Measurements from ENCODE around the gene ZNF74.

Gene ZNF74

GRCh38 chr22:20446383-20446970, 52.5 kb downstream of the ZNF74 start:
- no peaks in the 10 kb centered on the region for H3K4me1 ChIP-seq (ENCODE audit: control insufficient read depth, insufficient read depth, low read length)
- peaks cover 12 to 62% of the 10 kb centered on the region in 2 experiments; a peak in 2 of 3 replicates for H3K36me3 ChIP-seq (ENCODE audit: control insufficient read depth in 2 of 2, insufficient read depth in 1 of 2, low read length in 2 of 2)
- ChIA-PET POLR2A (no interaction called here), CTCF (interaction anchor here (0.6 to 3.8 kb wide), 2 partner anchors 10 to 28 kb away, joined by 6 to 18 read pairs; no protein-coding TSS in a partner anchor)
- no peak overlapping the region for H3K27ac ChIP-seq (ENCODE audit: extremely low read depth, low read depth, low read length)
- H3K9me3 ChIP-seq (ENCODE audit: control insufficient read depth, insufficient read depth, low read depth, low read length) = no peaks in the 10 kb centered on the region
- H3K4me3 ChIP-seq (ENCODE audit: low read depth, low read length) = no peak overlapping the region
- TF ChIP-seq ZNF658 (tag by site-specific recombination; IDR thresholded peaks at IDR 0.05) (no peak), PRDM10 (tag by site-specific recombination; IDR thresholded peaks at IDR 0.05) (peak; percentile 35; the same call in 1 of the 2 replicates), GLI2 (tag by site-specific recombination; IDR thresholded peaks at IDR 0.05; ENCODE audit: borderline replicate concordance, low read depth) (no peak), ZNF639 (tag by site-specific recombination; IDR thresholded peaks at IDR 0.05) (no peak)

GRCh38 chr22:20448630-20449029, 54.7 kb downstream of the ZNF74 start:
- no peaks in the 10 kb centered on the region for H3K9me3 ChIP-seq (ENCODE audit: control insufficient read depth, insufficient read depth, low read depth, low read length)
- TF ChIP-seq, protein P1, sequence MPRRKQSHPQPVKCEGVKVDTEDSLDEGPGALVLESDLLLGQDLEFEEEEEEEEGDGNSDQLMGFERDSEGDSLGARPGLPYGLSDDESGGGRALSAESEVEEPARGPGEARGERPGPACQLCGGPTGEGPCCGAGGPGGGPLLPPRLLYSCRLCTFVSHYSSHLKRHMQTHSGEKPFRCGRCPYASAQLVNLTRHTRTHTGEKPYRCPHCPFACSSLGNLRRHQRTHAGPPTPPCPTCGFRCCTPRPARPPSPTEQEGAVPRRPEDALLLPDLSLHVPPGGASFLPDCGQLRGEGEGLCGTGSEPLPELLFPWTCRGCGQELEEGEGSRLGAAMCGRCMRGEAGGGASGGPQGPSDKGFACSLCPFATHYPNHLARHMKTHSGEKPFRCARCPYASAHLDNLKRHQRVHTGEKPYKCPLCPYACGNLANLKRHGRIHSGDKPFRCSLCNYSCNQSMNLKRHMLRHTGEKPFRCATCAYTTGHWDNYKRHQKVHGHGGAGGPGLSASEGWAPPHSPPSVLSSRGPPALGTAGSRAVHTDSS (tag by site-specific recombination; IDR thresholded peaks at IDR 0.05) = no peak
- TF ChIP-seq ZNF544 (tag by site-specific recombination; IDR thresholded peaks at IDR 0.05) (no peak), ZNF621 (tag by site-specific recombination; IDR thresholded peaks at IDR 0.05) (no peak), ZNF157 (tag by site-specific recombination; IDR thresholded peaks at IDR 0.05) (no peak), ZNF76 (tag by site-specific recombination; IDR thresholded peaks at IDR 0.05; ENCODE audit: borderline replicate concordance, low read depth) (no peak), ZNF501 (tag by site-specific recombination; IDR thresholded peaks at IDR 0.05) (no peak)
- ChIA-PET CTCF (interaction anchor here (10.0 kb wide), 1 partner anchor 31 kb away, joined by 133 read pairs; no protein-coding TSS in a partner anchor), POLR2A (no interaction called here)
- H3K4me1 ChIP-seq (ENCODE audit: control insufficient read depth, insufficient read depth, low read length) = no peaks in the 10 kb centered on the region
- H3K36me3 ChIP-seq (ENCODE audit: control insufficient read depth in 2 of 2, insufficient read depth in 1 of 2, low read length in 2 of 2) = peaks cover 12 to 63% of the 10 kb centered on the region in 2 experiments; a peak in 2 of 3 replicates
- no peak overlapping the region for H3K4me3 ChIP-seq (ENCODE audit: low read depth, low read length)
- no peak overlapping the region for H3K27ac ChIP-seq (ENCODE audit: extremely low read depth, low read depth, low read length)

DNA sequence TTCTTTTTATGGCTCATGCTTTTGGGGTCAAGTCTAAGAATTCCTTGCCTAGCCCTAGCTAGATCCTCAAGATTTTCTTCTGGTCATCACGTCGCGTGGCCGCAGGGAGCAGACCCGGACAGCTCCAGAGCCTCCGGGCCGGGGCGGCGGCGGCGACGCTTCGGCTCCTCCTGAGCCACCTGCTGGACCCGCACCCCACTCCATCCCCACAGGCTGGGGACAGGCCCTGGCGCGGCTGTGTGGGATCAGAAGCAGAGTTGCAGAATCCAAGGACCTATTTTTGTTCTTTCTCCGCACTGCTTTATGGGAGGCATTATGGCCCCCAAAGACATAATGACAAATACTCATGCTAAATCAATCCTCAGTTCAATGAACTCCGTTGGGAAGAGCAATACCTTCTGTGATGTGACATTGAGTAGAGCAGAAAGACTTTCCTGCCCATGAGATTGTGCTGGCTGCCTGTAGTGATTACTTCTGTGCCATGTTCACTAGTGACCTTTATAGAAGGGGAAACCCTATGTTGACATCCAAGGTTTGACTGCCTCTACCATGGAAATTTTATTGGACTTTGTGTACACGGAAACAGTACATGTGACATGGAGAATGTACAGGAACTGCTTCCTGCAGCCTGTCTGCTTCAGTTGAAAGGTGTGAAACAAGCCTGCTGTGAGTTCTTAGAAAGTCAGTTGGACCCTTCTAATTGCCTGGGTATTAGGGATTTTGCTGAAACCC, 56.0 kb downstream of the ZNF74 start:
- ChIA-PET POLR2A (no interaction called here), CTCF (interaction anchor here (0.6 to 10.0 kb wide), 2 partner anchors 9 to 32 kb away, joined by 3 to 133 read pairs; no protein-coding TSS in a partner anchor)
- Histone ChIP-seq H3K4me1 (ENCODE audit: control insufficient read depth, insufficient read depth, low read length) (no peaks in the 10 kb centered on the region), H3K9me3 (ENCODE audit: control insufficient read depth, insufficient read depth, low read depth, low read length) (no peaks in the 10 kb centered on the region), H3K4me3 (ENCODE audit: low read depth, low read length) (no peak overlapping the region), H3K36me3 (ENCODE audit: control insufficient read depth in 2 of 2, insufficient read depth in 1 of 2, low read length in 2 of 2) (peaks cover 9 to 62% of the 10 kb centered on the region in 2 experiments; a peak in 2 of 3 replicates), H3K27ac (ENCODE audit: extremely low read depth, low read depth, low read length) (no peak overlapping the region)
- TF ChIP-seq ZNF610 (tag by site-specific recombination; IDR thresholded peaks at IDR 0.05; ENCODE audit: borderline replicate concordance) = no peak

All from HEK293 (cell line).